HuH-7.5 (cell line): Measurements from ENCODE around the gene CHST15.

Experiments used
- DNase-seq: peaks from one replicate; pipeline ENCODE4 v3.0.0; 2011; ENCODE audit warnings: low spot score

CHST15 gene

DNA sequence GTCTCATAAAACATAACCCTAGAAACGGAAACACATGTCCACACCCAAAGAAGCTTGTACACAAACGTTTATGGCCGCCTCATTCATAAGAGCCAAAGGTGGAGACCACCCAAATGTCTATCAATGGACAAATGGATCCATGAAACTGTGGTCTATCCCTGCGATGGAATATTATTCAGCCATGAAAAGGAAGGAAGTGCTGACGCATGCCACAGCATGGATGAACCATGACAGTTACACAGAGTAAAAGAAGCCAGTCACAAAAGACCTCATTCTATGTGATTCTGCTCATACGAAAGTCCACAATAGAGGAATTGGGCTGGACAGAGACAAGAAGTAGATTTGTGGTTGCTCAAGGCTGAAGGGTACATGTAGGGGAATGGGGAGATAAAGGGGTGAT, 10.8 kb downstream of the CHST15 start:
- DNase-seq = no peak

DNA sequence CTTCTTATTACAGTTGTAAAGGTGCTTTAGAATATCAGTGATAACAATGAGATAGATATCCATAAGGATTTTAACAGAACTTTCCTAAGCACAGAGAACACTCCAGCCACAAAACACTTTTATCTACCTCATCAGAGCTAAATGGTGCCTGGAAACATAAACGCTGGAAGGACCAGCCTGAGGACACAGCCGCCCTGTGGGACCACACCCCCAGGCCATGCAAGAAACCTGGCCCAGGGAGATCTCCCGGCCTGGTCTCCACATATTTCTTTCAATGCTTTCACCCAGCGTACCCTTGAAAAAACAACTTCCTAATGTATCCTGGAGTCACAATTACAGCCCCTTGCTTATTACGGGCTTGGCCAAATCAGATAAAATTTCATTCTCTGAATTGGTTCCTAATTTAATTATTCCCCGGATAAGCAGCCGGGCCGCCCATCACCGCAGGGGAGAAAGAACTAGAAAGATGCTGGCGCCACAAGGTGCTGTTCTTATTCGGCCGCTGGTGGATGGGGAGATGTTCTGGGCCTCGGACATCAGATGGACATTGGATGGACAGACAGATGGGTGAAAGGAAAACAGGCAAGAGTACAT, 11.8 kb downstream of the CHST15 start:
- DNase-seq = no peak

DNA sequence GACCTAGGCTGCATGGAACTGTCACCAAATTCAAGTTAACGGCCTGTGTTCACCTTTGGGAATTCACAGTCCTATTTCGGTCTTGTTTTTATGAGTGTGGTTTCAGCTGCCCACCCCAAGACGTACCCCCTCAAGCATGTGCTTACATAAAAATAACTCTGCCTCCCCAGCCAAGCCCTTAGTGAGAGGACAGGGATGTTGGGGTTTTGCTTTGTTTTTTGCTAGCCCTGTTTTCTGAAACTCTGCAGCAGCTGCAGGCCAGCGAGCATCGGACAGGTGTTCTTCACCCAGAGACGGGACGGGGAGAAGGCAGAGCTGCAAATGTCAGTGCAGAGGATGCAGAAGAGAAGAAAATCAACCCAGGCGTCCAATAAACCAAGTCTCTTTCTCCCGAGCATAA, 13.5 kb downstream of the CHST15 start:
- no peak for DNase-seq

DNA sequence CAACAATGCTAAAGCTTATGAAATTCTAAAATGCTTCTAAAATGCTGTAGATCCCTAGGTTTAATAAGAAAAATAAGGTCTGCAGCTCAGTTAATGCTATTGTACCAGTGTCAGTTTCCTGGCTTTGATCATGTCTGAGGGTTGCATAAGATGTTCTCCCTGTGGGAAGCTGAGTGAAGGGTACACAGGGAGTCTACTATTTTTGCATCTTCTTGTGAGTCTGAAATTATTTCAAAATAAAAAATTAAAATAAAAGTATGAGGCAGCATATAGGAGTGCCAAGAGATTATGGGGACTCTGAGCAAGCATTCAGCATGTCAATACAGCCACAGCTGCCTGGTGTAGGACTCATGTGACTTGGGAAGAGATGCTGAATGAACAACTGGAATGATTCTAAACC, 14.7 kb downstream of the CHST15 start:
- DNase-seq = no peak

DNA sequence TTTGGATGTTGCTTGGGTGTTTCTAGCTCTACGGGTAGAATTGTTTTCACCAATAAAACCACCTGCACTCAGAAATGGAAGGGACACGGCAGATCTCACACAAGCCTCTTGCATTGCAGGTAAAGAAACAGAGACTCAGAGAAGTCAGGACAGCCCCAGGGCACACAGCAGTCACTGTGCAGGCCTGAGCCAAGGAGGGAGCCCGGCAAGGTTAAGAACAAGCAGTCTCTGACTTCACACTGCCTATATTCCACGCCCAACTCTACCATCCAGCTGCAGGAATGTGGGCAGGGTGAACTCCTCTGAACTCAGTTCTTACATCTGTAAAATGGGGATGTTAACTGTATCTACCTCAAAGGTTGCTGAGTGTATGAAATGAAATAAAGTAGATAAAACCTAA, 15.4 kb downstream of the CHST15 start:
- no peak for DNase-seq

DNA sequence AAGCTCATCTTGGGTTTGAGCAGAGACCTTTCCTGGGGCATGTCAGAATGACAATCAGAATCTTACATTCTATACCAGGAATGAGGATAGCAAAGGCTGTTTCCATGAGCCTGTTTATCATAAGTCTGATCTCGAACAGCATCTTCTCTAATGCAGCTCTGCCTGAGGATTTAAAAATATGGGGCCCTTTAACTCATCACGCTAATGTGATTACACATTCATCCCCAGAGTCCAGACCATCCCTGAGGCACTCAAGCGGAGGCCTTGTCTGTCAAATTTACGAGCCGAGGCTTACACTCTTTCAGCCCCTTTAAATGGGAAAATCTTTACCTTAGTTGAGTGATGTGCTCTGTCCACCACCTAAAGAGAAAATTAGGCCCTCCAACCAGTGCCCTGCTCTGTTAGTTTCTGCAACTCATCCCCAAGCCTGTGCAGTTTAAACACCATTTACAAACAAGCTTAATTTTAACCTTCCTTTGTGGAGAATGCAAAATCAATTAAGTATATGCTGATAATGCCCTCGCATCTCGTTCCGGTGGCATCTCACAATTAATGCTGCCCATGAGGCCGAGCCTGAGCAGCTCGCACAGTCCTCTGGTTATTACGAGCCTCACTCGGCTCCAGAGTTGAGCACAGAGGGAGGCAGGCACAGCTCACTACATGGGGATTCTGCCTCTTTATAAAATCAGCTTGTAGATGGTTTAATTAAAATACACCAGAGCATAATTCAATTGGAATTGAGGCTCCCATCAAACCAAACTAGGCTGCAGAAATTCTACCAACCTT, 16.0 kb downstream of the CHST15 start:
- no peak for DNase-seq

DNA sequence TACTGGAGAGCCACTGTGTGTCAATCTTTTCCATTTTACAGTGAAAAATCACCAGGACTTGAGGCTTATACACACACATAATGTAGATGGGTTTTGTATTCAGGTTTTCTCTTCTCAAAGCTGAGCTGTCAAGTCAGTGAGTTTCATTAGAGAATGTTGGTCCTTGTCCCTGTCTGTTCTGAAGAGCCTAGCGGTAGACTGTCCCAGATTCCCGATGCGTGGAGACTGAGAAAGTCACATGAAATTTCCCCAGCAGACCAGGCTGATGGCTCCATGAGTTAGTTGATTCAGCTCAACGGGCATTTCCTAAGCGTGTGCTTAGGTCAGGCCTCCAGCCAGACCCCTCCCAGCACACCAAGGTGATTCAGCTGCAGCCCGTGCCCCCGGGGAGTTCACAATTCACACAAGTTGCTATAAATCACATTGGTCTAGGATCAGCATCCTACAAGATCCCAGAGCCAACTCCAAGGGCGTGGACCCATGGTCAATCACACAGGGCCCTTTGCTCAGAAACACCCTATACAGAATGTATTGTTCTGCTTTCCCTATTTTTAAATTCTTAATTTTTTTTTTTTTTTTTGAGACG, 17.2 kb downstream of the CHST15 start:
- no peak for DNase-seq

DNA sequence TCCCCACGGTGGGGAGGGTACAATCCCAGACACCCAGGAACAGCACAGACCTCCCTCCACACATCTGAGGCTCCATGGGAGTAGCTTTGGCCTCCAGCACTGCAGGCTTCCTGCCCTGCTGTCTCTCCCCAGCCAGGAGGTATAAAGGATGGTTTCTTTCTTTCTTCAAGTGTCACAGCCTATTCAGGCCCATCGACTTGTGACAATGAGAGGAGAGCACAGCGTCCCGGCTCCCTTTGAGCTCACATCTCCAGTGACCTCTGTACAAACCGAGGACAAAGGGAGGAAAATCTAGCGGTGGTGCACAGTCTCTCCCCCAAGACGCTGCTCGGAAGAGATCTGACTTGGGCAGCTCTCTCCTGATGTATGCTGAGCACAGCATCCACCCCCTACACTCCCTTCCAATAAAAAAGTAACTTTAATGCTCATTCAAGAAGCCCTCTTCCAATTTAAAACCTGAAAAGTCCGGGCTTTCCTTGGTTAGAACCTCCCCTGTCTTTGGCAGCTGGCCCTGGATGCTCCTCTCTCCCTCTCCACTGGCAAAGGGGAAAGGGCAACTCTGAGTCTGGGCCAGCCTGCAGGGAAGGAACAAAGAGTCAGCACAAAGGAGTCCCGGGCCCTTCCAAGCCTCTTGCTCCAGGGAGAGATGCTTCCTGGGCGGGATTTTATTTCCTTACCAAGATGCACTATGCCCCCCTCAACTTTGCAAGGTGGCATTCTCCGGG, 18.0 kb downstream of the CHST15 start:
- no peak for DNase-seq

DNA sequence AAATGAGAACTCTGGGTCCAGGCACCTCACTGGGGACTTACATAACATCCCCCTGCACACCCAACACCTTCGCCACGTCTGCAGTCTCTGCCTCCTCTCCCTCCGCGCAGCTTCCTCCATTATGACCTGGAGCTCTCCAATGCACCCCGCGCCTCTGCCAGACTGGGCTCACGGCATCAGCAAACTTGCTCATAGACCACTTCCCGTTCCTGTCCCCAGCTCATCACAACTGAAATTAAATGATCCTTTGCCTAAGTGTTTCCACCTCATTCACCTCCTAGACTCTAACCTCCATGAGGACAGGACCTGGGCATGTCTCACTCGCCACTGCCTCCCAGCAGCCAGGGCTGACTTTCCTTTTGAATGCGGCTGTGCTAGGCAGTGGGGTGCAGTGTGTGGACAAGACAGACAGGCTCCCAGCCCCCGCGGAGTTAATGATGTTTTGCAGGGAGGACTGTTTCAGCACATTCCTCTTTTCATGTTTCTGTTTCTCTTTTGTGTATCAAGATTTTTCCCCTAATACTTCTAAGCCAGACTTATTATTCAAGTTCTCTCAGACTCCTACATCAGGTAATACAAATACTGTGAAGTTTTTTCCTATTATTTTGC, 18.8 kb downstream of the CHST15 start:
- DNase-seq = no peak

DNA sequence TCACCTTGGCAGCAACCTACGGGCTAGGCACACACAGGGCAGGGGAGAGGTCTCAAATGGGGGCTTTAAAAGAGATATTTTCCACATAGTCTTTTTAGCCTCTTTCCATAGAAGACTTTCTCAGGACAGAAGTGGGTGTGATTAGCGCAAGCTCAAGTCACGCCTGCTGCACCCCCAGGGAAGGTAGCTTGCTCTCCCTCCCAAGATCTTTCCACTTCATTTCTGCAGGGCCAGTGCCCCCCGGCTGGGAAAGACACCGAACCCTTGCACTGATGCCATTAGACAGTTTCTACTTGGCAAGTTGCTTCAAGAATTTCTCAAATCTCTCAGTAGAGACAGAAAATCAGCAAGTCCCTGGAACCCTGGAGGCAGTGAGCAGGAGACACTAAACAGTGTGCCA, 19.4 kb downstream of the CHST15 start:
- DNase-seq = no peak

DNA sequence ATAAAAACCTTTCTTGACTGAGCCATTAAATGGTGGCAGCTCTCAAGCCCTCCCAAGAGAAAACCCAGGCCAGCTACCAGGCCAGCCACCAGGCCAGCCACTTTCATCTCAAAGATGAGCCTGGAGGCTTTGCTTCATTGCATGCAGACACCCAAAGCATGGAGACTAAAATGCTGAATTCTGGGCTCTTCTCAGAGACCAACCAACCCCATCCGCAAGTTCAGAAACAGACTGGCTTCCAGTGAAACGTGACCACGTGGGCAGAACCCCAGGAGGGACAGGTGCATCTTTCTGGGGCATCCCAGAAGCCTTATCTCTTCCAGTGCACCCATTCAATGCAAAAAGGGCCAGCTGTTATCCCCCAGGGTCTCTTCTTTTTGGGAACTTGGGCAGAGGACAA, 20.9 kb downstream of the CHST15 start:
- no peak for DNase-seq

DNA sequence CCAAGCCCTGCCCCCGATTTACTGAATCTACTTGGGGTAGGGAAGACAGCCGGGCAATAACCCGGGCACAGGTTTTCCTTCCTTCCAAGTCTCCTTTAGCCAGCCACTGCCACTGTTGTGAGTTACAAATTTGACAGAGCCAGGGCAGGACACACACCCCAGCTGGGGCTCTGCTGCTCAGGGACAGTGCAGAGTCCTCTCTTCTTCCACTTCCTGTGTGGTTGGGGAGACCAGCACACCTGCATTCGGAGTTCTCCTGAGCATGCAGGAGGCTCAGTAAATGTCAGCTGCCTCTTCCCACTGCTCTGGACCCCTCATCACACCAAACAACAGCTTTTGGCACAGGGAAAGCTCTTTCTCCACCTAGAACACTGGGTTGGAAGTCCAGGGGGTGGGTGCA, 21.3 kb downstream of the CHST15 start:
- no peak for DNase-seq

DNA sequence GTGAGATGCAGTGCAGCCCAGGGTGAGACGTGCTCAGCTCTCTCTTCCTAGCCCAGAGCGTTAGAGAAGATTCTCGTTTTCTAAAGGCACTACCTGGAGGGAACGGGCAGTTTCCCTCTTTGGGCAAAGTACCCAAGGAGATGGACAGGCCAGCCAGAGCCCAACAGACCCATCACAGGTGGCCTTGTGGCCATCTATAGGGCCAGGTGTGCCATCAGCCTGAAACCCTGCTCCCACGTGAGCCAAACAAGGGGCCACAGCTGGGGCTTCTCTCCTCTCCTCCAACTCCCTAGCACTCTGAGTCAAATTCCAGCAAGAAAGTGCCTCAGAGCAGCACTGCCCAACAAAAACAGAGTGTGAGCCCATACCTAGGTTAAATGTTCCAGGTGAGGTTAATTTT, 22.3 kb downstream of the CHST15 start:
- no peak for DNase-seq

DNA sequence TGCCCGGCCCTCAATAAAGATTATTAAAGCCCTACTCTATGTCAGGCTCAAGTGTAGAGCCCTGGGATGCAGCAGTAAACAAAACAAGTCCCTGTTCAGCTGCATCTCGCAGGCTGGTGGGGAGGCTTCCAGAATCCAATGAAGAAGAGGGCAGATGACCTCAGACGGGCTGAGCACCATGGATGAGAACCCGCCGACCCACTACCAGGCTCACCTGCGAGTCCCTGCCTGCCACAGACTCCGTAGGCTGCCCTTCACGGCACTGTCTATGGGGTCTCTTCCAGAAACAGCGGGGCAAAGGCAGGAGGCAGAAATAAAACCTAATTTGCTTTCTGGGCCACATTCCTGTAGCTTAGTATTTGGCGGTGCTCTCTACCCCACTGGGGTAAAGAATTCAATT, 22.7 kb downstream of the CHST15 start:
- no peak for DNase-seq

DNA sequence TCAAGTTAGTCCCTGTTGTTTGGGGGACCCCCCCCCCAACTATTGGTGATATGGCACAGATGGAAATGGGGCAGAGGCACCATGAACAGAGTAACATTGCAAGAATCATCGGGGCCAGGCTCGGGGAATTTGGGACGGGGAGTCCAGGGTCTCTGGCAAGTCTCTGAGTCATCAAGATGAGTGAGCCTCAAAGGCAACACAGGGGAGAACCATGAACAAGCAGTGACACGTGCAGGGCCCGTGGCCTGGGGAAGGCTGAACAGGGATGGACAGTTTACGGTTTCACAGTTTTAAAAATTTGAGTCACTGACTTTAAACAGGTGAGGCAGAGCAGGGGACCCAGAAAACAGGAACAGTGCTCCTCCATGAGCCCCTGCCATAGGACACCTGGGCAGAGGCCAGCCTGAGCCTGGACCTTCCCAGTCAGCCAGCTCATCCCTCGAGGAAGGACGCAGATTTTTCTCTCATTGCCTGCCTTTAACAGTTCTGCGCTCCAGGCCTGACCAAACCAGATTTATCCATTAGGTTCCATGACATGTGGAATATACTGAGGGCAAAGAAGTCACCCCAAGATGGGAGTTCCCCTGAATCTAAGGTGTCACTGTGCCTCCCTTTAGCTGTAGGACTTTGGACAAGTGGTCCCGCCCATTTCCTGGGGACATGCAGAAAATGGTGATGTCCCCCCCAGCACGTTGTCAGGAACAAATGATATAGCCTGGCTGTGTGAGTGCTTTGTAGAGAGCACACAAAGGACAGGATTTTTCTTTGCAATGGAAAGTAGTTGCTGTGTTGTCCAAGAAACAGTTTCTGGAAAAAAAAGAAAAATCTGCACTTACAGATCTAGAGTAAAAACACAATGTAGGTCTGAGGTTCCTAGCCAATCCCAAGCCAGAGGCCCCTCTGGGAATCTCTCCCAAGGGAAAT, 23.8 kb downstream of the CHST15 start:
- no peak for DNase-seq

DNA sequence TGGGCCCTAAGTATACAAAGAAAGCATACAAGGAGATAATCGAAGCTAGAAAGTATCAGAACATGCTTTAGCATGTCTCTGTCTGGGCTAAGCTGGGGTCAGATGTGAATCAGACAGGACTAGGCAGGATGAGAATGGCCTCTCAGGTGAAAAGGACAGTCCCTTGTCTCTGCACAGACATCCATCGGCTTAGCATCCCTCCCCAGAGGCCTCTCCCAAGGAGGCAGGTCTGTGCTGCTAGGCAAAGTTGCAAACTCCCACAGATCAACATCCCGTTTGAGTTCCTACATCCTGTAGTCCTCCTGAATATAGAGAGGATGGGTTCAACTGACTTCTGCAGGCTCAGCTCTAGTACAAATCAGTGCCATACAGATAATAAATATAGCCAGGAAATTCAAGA, 24.5 kb downstream of the CHST15 start:
- no peak for DNase-seq

DNA sequence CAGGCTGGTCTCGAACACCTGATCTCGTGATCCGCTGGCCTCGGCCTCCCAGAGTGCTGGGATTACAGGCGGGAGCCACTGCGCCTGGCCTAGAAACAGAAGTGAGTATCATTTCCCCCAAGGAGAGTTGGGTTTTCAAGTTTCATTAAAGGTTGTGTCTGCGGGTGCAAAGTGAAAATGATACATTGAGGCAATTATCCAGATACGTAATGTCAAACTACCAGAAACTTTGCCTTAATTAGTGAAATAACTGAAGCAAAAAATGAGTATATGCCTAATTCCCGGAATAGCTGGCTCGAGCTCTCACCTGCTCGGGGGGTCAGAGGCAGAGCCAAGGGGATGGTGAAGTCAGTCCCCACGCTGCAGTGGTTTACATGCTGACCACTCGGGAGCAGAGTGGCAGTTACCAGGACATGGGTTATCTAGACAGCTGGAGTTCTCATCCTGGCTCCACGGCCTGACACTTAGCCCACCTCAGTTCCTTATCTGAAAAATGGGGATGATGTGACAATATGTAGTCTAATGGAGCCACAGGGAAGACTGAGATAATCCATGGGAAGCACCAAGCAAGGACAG, 25.5 kb downstream of the CHST15 start:
- no peak for DNase-seq

DNA sequence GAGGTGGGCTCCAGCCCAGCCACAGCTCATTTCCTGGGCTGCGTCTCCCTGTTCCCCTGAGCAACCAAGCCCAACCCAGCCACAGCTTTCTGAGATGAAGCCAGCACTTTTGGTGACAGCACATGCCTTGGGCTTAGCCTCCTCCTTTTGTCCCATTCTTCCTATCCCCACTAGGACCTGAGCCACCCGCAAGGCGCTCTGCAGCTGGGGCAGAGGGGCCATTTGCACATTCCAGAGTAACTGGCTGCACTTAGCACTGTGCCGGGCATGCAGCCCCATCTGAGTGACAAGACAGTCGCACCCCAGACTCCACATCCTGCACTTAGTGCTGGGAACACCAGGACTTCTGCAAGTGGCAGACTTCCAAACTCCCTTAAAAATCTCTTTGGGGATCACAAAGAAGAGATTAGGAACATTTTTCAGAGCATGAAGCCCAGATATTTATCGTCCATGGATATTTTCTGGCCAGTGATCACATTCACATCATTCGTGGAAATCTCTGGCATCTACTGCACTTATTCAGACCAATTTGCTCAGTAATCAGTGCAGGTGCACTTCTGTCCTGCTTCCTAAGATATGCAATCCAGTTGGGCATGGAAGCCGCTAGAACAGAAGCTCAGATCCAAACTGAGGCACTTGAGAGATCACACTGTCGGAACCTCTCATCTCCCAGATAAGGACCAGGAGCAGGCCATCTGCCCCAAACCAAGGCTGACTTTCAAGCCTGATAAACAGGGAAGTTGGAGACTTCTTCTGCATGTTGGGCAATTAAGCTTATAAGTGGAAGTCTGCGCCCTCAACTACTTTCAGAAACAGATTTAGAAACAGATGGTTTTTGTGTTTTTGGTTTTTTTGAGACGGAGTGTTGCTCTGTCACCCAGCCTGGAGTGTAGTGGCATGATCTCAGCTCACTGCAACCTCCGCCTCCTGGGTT, 26.4 kb downstream of the CHST15 start:
- no peak for DNase-seq

DNA sequence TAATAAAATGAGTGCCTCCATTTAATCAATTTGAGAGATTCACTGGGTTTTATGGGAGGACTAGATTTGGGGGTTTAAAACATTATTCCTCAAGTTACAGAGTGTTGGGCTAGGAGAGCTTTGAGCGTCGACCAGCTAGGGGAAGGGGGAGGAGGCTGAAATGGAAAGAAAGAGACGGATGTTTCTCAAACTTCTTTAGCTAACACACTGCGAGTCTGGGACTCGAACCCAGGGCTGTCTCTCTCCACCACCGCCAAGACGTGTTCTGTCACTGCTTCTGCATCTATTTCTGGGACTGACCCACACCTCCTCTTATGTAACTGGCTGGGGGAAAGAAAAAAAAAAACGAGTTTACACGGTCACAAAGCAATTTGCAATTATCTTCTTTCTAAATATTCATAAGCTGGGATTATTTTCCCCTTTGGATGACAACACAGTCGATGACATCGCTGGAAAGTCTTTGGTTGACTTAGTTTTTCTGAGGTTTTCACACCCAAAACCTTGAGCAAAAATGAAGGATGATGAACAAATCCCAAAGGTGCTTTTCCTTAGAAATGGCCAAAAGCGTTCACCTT, 27.2 kb downstream of the CHST15 start:
- DNase-seq = no peak
